ENCODE results near the gene ZNF157.

GRCh38 chrX:47380268-47380667 lies 9.9 kb downstream of the ZNF157 start:
- TF ChIP-seq ZBTB21 (CRISPR knock-in tag; IDR thresholded peaks at IDR 0.05; ENCODE audit: borderline replicate concordance) (no peak), CTCF (IDR thresholded peaks at IDR 0.05) (no peak), NFE2L1 (CRISPR knock-in tag; IDR thresholded peaks at IDR 0.05) (no peak), SP1 (CRISPR knock-in tag; conservative IDR thresholded peaks at IDR 0.05) (no peak), TCF7 (CRISPR knock-in tag; IDR thresholded peaks at IDR 0.05; ENCODE audit: low read depth) (no peak), USF1 (CRISPR knock-in tag; IDR thresholded peaks at IDR 0.05) (no peak), CBFB (CRISPR knock-in tag; IDR thresholded peaks at IDR 0.05; ENCODE audit: low read depth) (no peak), CREB1 (CRISPR knock-in tag; IDR thresholded peaks at IDR 0.05) (no peak), USF2 (CRISPR knock-in tag; IDR thresholded peaks at IDR 0.05) (no peak), ZNF121 (CRISPR knock-in tag; IDR thresholded peaks at IDR 0.05) (no peak)
